ENCODE results near the gene RHOD. TPM values are rescaled to one million over a fixed set of nuclear protein-coding genes. Genes with fewer than 3 reads are reported as not detected.

Gene RHOD
- polyA plus RNA-seq, 4 donors: 5.6 to 18.9 (median 8.8) TPM

- no peak for DNase-seq (ENCODE audit: low read depth in 4 of 4, low spot score in 3 of 4)
Measured at GRCh38 chr11:67058506-67058905, 1.9 kb downstream of the RHOD start.

- no peak for DNase-seq (ENCODE audit: low read depth in 4 of 4, low spot score in 3 of 4)
Measured at GRCh38 chr11:67059671-67060070, 3.0 kb downstream of the RHOD start.

GRCh38 chr11:67060111-67060522 is 3.5 kb downstream of the RHOD start:
- DNase-seq (ENCODE audit: low read depth in 4 of 4, low spot score in 3 of 4): no peak

DNA sequence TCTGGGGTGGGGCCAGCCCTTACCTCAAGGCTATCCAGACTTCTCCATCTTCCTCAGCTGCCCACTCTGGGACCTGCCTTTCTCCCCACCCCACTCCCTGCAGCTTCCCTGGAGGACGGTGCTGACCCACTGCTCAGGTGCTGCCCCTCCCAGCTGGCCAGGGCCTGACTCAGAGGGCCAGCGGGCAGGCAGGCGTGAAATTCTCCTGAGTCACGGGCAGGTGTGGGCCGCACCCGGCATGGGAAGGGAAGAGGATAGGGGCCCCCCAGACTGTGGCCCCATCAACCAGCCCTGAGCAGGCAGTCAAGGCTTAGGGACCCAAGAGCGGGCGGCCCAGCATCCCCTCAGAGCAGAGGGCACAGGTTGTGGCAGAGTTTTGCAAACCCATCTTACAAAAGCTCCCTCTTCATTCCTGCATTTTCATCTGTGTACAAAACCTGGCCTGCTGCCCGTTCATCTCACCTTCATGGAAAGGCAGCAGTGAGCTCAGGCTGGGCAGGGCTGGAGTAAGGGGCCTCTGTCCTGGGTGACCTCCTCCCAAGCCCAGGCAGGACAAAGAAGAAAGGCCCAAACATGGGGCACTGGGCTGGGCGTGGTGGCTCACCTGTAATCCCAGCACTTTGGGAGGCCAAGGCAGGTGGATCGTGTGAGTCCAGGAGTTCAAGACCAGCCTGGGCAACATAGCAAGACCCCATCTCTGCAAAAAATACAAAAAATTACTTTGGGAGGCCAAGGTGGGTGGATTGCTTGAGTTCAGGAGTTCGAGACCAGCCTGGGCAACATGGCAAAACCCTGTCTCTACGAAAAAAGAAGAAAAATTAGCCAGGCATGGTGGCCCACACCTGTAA is 6.1 kb downstream of the RHOD start:
- no peak for DNase-seq (ENCODE audit: low read depth in 4 of 4, low spot score in 3 of 4)

DNA sequence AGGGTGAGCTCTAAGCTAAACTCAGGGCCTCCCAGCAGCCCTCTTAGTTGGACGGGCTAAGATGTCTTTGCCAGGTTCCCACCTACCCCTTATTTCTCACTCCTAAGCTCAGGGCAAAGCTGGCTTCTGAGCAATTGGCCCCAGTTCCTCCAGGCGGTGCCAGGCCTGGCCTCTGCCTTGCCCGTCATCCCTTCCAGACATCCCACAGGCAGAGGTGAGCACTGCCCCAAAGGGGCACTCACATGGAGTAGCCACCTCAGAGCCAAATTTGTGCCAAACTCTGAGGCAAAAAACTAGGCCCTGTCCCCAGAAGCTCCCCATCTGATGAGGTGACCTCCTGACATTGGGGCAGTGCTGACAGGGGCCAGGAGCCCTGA is 9.7 kb downstream of the RHOD start:
- no peak for DNase-seq (ENCODE audit: low read depth in 4 of 4, low spot score in 3 of 4)

GRCh38 chr11:67071420-67072284 is 15.0 kb downstream of the RHOD start:
- DNase-seq (ENCODE audit: low read depth in 4 of 4, low spot score in 3 of 4): no peak

DNA sequence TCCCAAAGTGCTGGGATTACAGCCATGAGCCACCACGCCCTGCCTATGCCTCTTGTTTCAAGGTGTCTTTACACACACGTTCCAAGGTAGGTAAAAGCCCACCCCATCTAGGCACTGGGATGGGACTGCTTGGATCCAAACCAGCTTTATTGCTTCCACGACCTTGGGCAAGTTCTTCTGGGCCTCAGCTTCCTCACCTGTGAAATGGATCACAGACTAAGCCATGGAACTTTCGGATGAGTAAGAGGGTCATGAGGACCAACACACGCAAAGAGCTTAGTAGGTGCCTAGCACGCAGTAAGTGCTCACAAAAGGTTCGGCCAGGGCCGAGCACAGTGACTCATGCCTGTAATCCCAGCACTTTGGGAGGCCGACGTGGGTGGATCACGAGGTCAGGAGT is 15.6 kb downstream of the RHOD start:
- no peak for DNase-seq (ENCODE audit: low read depth in 4 of 4, low spot score in 3 of 4)

DNA sequence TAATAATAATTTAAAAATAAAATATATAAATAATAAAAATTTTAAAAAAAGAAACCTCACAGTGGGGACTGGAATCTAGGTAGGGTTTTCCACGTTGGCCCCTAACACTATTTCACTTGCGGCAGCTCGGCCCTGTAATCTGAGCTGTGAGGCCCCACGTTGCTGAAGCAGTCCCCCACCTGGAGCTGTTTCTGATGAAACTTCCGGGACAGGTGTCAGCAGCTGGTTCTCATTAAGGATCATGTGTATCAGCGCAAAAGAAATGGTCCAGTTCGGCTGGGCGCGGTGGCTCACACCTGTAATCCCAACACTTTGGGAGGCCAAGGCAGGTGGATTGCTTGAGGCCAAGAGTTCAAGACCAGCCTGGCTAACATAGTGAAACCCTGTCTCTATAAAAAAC is 17.3 kb downstream of the RHOD start:
- DNase-seq (ENCODE audit: low read depth in 4 of 4, low spot score in 3 of 4): no peak

- DNase-seq (ENCODE audit: low read depth in 4 of 4, low spot score in 3 of 4): no peak
Measured at GRCh38 chr11:67076202-67076601, 19.6 kb downstream of the RHOD start.

DNA sequence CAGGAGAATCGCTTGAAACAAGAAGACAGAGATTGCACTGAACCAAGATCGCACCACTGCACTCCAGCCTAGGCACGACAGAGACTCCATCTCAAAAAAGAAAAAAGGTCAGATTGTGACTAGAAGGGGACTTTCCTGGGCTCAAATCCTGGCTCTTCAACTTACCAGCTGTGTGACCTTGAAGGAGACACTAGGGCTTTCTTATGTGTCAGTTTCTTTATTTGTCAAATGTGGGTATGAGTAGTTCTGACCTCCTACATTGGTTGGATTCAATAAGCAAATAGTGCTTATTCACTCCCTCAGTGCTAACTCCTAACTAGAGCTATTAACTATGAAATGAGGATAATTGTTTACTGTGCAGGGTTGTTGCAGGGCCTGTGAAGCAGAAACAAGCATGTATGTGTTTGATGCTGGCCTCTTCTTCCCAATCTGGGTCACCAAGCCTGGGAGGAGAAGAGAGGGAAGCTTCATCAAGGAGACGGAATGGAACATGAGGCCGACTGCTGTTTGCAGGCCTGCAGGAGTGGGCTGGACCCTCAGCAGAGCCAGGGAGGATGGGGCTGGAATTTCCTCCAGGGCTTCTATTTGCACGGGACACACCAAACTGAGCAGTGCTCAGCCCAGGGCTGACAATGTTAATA is 22.5 kb downstream of the RHOD start:
- no peak for DNase-seq (ENCODE audit: low read depth in 4 of 4, low spot score in 3 of 4)

- DNase-seq (ENCODE audit: low read depth in 4 of 4, low spot score in 3 of 4): no peak
Measured at GRCh38 chr11:67082071-67082791, 25.6 kb downstream of the RHOD start.

DNA sequence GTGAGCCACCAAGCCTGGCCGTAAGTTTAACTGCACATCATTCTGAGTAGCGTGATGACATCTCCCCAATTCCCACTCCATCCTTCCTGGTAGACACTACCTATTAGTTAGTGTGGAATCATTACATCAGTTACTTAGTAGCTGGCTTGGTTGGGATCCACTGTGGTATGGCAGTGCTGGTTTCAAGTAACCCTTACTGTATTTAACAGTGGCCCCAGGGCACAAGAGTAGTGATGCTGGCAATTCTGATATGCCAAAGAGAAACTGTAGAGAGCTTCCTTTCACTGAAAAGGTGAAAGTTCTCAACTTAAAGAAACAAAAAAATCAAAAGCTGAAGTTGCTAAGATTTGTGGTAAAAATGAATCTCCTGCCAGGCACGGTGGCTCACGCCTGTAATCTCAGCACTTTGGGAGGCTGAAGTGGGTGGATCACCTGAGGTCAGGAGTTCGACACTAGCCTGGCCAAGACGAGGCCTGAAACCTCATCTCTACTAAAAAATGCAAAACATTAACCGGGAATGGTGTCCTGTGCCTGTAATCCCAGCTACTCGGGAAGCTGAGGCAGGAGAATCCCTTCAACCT is 27.2 kb downstream of the RHOD start:
- no peak for DNase-seq (ENCODE audit: low read depth in 4 of 4, low spot score in 3 of 4)

- DNase-seq (ENCODE audit: low read depth in 4 of 4, low spot score in 3 of 4): no peak
Measured at GRCh38 chr11:67085617-67086016, 29.0 kb downstream of the RHOD start.

DNA sequence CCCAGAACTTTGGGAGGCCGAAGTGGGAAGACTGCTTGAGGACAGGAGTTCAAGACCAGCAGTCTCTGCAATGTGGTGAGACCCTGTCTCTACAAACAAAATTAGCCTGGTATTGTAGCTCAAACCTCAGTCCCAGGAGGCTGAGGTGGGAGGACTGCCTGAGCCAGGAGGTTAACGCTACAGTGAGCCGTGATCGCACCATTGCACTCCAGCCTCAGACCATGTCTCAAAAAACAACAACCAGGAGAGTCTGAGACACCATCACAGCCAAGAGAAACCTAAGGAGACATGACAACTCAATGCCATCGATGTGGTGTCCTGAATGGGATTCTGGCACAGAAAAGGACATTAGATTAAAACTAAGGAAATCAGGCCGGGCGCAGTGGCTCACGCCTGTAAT is 34.1 kb downstream of the RHOD start:
- no peak for DNase-seq (ENCODE audit: low read depth in 4 of 4, low spot score in 3 of 4)

GRCh38 chr11:67095214-67095507 is 38.5 kb downstream of the RHOD start:
- no peak for DNase-seq (ENCODE audit: low read depth in 4 of 4, low spot score in 3 of 4)

DNA sequence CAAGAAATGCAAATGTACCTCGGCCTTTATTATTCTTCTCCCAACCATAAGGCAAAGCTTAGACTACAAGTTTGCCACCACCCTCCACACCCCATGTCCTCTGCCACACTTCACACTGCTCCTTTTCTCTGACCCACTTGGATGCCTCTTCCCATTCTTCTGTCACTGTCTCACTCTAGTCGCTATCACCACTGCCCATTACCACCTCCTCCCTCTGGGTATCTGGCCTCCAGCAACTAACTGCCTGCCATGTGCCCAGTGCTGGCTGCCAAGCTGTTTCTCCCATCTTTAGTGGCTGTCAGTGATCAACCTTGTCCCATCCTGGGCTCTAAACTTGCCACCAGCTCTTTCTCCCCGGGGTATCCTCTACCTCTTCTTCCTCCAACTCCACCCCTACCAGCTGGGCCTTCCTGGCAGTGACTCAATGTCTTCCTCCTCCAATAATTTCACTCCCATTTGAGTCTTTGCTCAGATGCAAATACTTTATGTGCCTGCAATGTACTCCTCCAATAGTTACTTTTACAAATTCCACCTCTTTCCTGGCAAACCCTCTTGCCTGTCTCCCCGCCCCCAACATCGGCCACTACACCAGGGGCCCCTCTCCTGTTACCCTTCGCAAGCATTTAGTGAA is 42.3 kb downstream of the RHOD start:
- no peak for DNase-seq (ENCODE audit: low read depth in 4 of 4, low spot score in 3 of 4)

- no peak for DNase-seq (ENCODE audit: low read depth in 4 of 4, low spot score in 3 of 4)
Measured at GRCh38 chr11:67099831-67100324, 43.2 kb downstream of the RHOD start.

GRCh38 chr11:67102664-67103063 is 46.0 kb downstream of the RHOD start:
- no peak for DNase-seq (ENCODE audit: low read depth in 4 of 4, low spot score in 3 of 4)

- no peak for DNase-seq (ENCODE audit: low read depth in 4 of 4, low spot score in 3 of 4)
Measured at GRCh38 chr11:67105964-67106363, 49.3 kb downstream of the RHOD start.

DNA sequence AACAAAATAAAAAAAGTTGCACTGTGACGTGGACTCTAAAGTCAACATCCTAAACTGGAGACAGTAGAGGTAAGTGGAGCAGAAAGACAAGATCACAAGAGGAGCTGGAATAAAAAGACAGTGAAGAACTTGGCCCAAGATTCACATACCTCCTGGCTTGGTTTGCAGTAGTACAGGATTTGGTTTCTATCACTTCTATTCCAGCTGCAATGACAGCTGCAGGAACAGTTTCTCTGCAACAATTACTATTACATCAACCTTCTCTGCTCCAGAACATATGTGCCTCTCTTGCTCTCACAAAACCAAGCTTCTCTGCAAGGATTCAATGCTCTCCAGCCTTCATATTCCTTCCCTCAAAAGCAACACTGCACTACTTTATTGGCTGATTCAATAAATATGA is 54.6 kb downstream of the RHOD start:
- no peak for DNase-seq (ENCODE audit: low read depth in 4 of 4, low spot score in 3 of 4)

All from left renal pelvis (tissue), 4 donors.